Measurements from ENCODE around the gene DYNC2H1. TPM values are rescaled to one million over a fixed set of nuclear protein-coding genes. Genes with fewer than 3 reads are reported as not detected.
A peak's percentile ranks its signal among the peaks of the same experiment; 100 is the strongest.

The DYNC2H1 gene
- total RNA-seq, 4 donors from 2014 or later, result 36.9 to 41.2 (median 40.0) TPM

DNA sequence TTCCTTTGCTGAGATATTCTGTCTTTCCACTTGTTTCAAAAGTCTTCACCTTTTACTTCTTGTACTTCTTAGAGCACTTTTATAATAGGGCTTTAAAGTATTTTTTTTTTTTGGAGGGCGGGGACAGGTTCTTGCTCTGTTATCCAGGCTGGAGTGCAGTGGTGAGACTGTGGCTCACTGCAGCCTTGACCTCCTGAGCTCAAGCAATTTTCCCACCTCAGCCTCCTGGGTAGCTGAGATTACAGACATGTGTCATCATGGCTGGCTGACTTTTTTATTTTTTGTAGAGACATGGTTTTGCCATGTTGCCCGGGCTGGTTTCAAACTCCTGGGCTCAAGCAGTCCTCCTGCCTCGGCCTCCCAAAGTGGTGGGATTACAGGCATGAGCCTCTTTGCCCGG is 57.9 kb downstream of the DYNC2H1 start:
- no peak overlapping the region for H3K27ac ChIP-seq
- H3K4me1 ChIP-seq, result no peaks in the 10 kb centered on the region
- H3K27me3 ChIP-seq, result no peaks in the 10 kb centered on the region
- intact Hi-C loops (cut with DNase I), result no loop called here
- peaks cover 1 to 7% of the 10 kb centered on the region in 2 donors for H3K36me3 ChIP-seq
- no peaks in the 10 kb centered on the region for H3K9me3 ChIP-seq
- TF ChIP-seq, protein P1, sequence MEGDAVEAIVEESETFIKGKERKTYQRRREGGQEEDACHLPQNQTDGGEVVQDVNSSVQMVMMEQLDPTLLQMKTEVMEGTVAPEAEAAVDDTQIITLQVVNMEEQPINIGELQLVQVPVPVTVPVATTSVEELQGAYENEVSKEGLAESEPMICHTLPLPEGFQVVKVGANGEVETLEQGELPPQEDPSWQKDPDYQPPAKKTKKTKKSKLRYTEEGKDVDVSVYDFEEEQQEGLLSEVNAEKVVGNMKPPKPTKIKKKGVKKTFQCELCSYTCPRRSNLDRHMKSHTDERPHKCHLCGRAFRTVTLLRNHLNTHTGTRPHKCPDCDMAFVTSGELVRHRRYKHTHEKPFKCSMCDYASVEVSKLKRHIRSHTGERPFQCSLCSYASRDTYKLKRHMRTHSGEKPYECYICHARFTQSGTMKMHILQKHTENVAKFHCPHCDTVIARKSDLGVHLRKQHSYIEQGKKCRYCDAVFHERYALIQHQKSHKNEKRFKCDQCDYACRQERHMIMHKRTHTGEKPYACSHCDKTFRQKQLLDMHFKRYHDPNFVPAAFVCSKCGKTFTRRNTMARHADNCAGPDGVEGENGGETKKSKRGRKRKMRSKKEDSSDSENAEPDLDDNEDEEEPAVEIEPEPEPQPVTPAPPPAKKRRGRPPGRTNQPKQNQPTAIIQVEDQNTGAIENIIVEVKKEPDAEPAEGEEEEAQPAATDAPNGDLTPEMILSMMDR (IDR thresholded peaks at IDR 0.05), result no peak
- TF ChIP-seq POLR2A (IDR thresholded peaks at IDR 0.05), result no peak
- WGBS, 2 donors, result 97% methylated on average over 4 of the region's 4 CpGs
- H3K4me3 ChIP-seq (replicated peaks in 1 of 3), result no peak overlapping the region
- DNase-seq, result no peak

GRCh38 chr11:103170865-103171264 is 61.6 kb downstream of the DYNC2H1 start:
- Histone ChIP-seq H3K27me3 (no peaks in the 10 kb centered on the region), H3K36me3 (peaks cover 0 to 6% of the 10 kb centered on the region in 2 donors), H3K4me3 (replicated peaks in 1 of 3) (no peak overlapping the region), H3K4me1 (no peaks in the 10 kb centered on the region), H3K27ac (no peak overlapping the region), H3K9me3 (no peaks in the 10 kb centered on the region)
- no peak for DNase-seq
- TF ChIP-seq, protein P1 (IDR thresholded peaks at IDR 0.05), result no peak
- no peak for TF ChIP-seq POLR2A (IDR thresholded peaks at IDR 0.05)
- 86 to 93% methylated on average over 4 of the region's 4 CpGs for WGBS, 2 donors
- intact Hi-C loops (cut with DNase I), result no loop called here

DNA sequence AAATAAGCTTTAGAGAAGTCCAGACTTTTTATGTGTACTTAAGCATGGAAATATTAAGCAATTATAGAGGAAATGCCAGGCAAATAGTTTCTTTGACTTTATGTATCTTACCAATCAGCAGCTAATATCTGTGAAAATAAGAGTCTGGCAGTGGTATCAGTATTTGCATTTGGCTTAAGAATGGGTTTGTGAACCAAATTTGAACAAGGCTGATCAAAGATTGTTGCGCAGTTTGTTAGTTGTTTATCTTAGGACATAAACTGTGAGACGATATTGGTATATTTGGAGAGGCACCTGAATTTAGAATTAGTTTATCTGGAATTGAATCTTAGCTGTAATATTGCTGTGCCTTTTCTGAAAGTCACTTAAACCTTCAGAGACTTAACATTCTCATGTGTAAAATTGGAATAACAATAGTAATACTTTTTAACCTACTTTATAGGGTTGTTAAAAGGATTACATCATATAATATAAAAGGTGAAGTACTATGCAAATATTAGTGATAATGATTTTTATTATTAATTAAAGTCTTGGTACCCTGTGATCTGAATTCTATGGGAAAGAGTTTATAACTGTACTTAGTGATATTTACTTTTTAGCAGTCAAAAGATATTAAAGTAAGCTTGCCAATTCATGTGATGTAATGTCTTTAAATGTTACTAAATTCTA is 66.4 kb downstream of the DYNC2H1 start:
- WGBS, 2 donors, result 94 to 95% methylated on average over 2 of the region's 2 CpGs
- TF ChIP-seq POLR2A (IDR thresholded peaks at IDR 0.05), result no peak
- TF ChIP-seq, protein P1 (IDR thresholded peaks at IDR 0.05), result no peak
- no peak overlapping the region for H3K27ac ChIP-seq
- no peak for DNase-seq
- no peaks in the 10 kb centered on the region for H3K27me3 ChIP-seq
- H3K9me3 ChIP-seq, result no peaks in the 10 kb centered on the region
- intact Hi-C loops (cut with DNase I), result no loop called here
- no peaks in the 10 kb centered on the region for H3K4me1 ChIP-seq
- no peak overlapping the region for H3K4me3 ChIP-seq (replicated peaks in 1 of 3)
- H3K36me3 ChIP-seq, result peaks cover 0 to 6% of the 10 kb centered on the region in 2 donors

- intact Hi-C loops (cut with DNase I), result no loop called here
- no peak for DNase-seq
- no peak for TF ChIP-seq POLR2A (IDR thresholded peaks at IDR 0.05)
- TF ChIP-seq, protein P1 (IDR thresholded peaks at IDR 0.05), result no peak
- no peak overlapping the region for H3K4me3 ChIP-seq (replicated peaks in 1 of 3)
- 27 to 34% methylated on average over 3 of the region's 3 CpGs for WGBS, 2 donors
- peaks cover 6 to 7% of the 10 kb centered on the region in 2 donors for H3K4me1 ChIP-seq
- H3K27ac ChIP-seq, result no peak overlapping the region
- peaks cover 0 to 4% of the 10 kb centered on the region in 2 donors for H3K36me3 ChIP-seq
- no peaks in the 10 kb centered on the region for H3K27me3 ChIP-seq
- H3K9me3 ChIP-seq, result no peaks in the 10 kb centered on the region
These were observed 74.9 kb downstream of the DYNC2H1 start for GRCh38 chr11:103183981-103184611.

GRCh38 chr11:103202048-103202651 is 92.9 kb downstream of the DYNC2H1 start:
- TF ChIP-seq, protein P1 (IDR thresholded peaks at IDR 0.05), result peak in 3 of 6 experiments; percentile 25 to 58 (median 54)
- TF ChIP-seq POLR2A (IDR thresholded peaks at IDR 0.05), result no peak
- H3K4me3 ChIP-seq (replicated peaks in 1 of 3), result no peak overlapping the region
- H3K4me1 ChIP-seq, result no peaks in the 10 kb centered on the region
- H3K9me3 ChIP-seq, result no peaks in the 10 kb centered on the region
- H3K36me3 ChIP-seq, result peaks cover 9% of the 10 kb centered on the region in 2 donors
- H3K27me3 ChIP-seq, result no peaks in the 10 kb centered on the region
- 63 to 64% methylated on average over 3 of the region's 3 CpGs for WGBS, 2 donors
- H3K27ac ChIP-seq, result no peak overlapping the region
- intact Hi-C loops (cut with DNase I), result no loop called here
- no peak for DNase-seq
